GM12801 (cell line): Measurements from ENCODE around the gene TMEM145.

Source experiments
- CTCF ChIP-seq: IDR thresholded peaks from one replicate; pipeline ENCODE4 v1.5.1; 2011; ENCODE audit warnings: control low read depth; ENCODE audit not compliant: insufficient read length; ENCODE audit errors: extremely low read depth

TMEM145 gene

GRCh38 chr19:42328854-42329253 lies 15.7 kb downstream of the TMEM145 start:
- TF ChIP-seq CTCF: no peak

- TF ChIP-seq CTCF: no peak
Observed at GRCh38 chr19:42330241-42330711, 17.2 kb downstream of the TMEM145 start.

DNA sequence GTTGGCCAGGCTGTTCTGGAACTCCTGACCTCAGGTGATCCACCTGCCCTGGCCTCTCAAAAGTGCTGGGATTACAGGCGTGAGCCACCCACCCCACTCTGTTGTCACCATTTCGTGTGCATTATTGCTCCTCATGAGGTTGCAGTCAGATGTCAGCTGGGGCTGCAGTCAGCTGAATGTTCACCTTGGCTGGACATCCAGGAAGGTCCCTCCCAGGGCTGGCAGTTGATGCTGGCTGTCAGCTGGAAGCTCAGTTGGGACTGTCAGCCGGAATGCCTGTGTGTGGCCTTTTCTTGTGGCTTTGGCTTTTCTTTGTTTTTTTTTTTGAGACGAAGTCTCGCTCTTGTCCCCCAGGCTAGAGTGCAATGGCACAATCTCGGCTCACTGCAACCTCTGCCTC lies 18.9 kb downstream of the TMEM145 start:
- no peak for TF ChIP-seq CTCF

DNA sequence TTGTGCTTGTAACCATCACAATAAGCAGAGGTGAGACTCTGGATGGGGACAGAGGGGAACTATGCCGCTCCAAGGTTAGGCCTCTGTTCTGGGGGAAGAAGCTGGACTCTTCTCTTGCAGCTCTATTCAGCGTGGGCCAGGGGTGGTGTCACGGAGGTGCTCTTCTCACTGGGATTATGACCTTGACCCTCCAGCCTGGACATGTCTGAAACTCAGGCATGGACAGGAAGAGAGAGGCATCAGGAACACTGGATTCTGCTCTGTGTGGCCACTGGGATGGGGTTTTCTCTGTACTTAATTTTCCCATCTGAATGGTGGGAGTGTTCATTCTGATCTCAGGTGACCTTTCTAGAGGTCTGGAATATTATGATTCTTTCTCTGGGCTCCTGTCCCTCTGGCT lies 19.9 kb downstream of the TMEM145 start:
- TF ChIP-seq CTCF: no peak

DNA sequence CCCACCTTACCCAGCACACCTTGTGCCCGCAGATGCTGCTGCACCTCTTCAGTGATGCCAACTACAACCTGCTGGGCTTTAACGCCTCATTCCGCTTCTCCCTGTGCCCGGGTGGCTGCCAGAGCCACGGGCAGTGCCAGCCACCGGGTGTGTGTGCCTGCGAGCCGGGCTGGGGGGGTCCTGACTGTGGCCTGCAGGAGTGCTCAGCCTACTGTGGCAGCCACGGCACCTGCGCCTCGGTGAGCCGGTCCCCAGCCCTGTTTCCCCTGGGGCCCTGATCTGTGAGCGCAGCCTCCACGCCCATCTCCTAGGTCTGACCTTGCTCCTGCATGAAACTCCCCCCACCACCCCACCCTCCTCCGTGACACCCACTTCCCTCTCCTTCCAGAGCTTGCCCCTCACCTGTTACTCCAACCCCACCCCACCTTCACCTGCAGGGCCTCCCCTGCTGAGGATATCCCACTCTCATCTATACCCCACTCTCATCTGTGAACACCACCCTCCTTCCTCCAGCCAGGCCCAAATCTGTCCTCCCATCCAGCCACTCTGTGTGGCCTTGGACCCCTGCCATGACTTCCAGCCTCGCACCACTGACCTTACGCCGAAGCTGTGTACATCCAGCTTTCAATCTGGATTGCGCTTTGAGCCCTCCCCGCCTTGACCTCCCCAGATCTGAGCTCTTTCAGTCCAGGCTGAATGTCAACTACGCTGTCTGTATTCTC lies 21.0 kb downstream of the TMEM145 start:
- no peak for TF ChIP-seq CTCF

- no peak for TF ChIP-seq CTCF
Observed at GRCh38 chr19:42334697-42335373, 21.7 kb downstream of the TMEM145 start.

GRCh38 chr19:42335374-42335936 lies 22.3 kb downstream of the TMEM145 start:
- no peak for TF ChIP-seq CTCF
